ENCODE measurements around the gene RIGI. TPM values are rescaled to one million over a fixed set of nuclear protein-coding genes. Genes with fewer than 3 reads are reported as not detected.

Gene RIGI
- total RNA-seq, 4 donors from 2014 or later, result 6.5 to 10.4 (median 8.4) TPM

GRCh38 chr9:32487981-32488380 is 38.0 kb downstream of the RIGI start:
- DNase-seq, result no peak
- Histone ChIP-seq H3K4me1 (no peaks in the 10 kb centered on the region), H3K36me3 (peaks cover 0 to 98% (median 16%) of the 10 kb centered on the region in 3 donors), H3K27me3 (no peaks in the 10 kb centered on the region), H3K4me3 (no peak overlapping the region), H3K27ac (no peak overlapping the region), H3K9me3 (no peaks in the 10 kb centered on the region)
- intact Hi-C loops (cut with DNase I), result no loop called here
- TF ChIP-seq CTCF (IDR thresholded peaks at IDR 0.05), result no peak
- no peak for TF ChIP-seq POLR2A (IDR thresholded peaks at IDR 0.05)
- WGBS, 2 donors, result 82 to 90% methylated on average over 3 of the region's 3 CpGs

GRCh38 chr9:32486839-32487562 is 39.0 kb downstream of the RIGI start:
- intact Hi-C loops (cut with DNase I), result no loop called here
- TF ChIP-seq CTCF (IDR thresholded peaks at IDR 0.05), result no peak
- no peak for TF ChIP-seq POLR2A (IDR thresholded peaks at IDR 0.05)
- Histone ChIP-seq H3K27me3 (no peaks in the 10 kb centered on the region), H3K4me1 (no peaks in the 10 kb centered on the region), H3K27ac (no peak overlapping the region), H3K4me3 (no peak overlapping the region), H3K36me3 (peaks cover 0 to 97% (median 16%) of the 10 kb centered on the region in 3 donors), H3K9me3 (no peaks in the 10 kb centered on the region)
- DNase-seq, result no peak
- WGBS, 2 donors, result 87 to 91% methylated on average over 2 of the region's 2 CpGs

- intact Hi-C loops (cut with DNase I), result no loop called here
- Histone ChIP-seq H3K27me3 (no peaks in the 10 kb centered on the region), H3K36me3 (peaks cover 0 to 96% (median 20%) of the 10 kb centered on the region in 3 donors), H3K9me3 (no peaks in the 10 kb centered on the region), H3K27ac (no peak overlapping the region), H3K4me1 (peaks cover 0 to 14% (median 0%) of the 10 kb centered on the region in 3 donors), H3K4me3 (no peak overlapping the region)
- 83 to 96% methylated on average over 4 of the region's 4 CpGs for WGBS, 2 donors
- TF ChIP-seq CTCF (IDR thresholded peaks at IDR 0.05) (no peak), POLR2A (IDR thresholded peaks at IDR 0.05) (no peak)
- no peak for DNase-seq
Observed at GRCh38 chr9:32483343-32483742, 42.7 kb downstream of the RIGI start.

Other genes starting within 250 kb of the RIGI start
- gene ACO1, start 141.6 kb downstream of the RIGI start, total RNA-seq, result 10 to 100 TPM; 10.7 to 25.7 (median 21.5) TPM
- gene SMIM27, start 26.1 kb upstream of the RIGI start, total RNA-seq, result 1 to 10 TPM; 1.1 to 5.3 (median 2.0) TPM
- gene TOPORS, start 26.4 kb upstream of the RIGI start, total RNA-seq, result 10 to 100 TPM; 12.2 to 19.8 (median 16.0) TPM
- gene NDUFB6, start 47.0 kb upstream of the RIGI start, total RNA-seq, result 10 to 100 TPM; 33.7 to 83.7 (median 48.3) TPM
- not detected for gene TAF1L, start 109.5 kb upstream of the RIGI start, total RNA-seq

All from esophagus squamous epithelium (tissue), 5 donors.